Keratinocyte (primary cell): ENCODE results near the gene NLRP1.

Experiments
- EZH2 ChIP-seq: IDR thresholded peaks from one replicate; pipeline ENCODE4 v1.6.1; 2012; ENCODE audit warnings: inconsistent platforms, mild to moderate bottlenecking, low read length, moderate library complexity
- TF ChIP-seq, protein P1 (sequence below), 3 experiments: IDR thresholded peaks in 1 of 3; conservative IDR thresholded peaks in 1 of 3; optimal IDR thresholded peaks in 1 of 3; 2 replicates in 2 of 3; 3 replicates in 1 of 3; pipeline versions ENCODE3 to v1.5.1; 2011; ENCODE audit warnings: low read length in 3 of 3, mild to moderate bottlenecking in 3 of 3, moderate library complexity in 2 of 3, control low read depth in 1 of 3, inconsistent platforms in 1 of 3; ENCODE audit not compliant: insufficient read depth in 2 of 3; ENCODE audit errors: extremely low read depth in 1 of 3

DNA sequence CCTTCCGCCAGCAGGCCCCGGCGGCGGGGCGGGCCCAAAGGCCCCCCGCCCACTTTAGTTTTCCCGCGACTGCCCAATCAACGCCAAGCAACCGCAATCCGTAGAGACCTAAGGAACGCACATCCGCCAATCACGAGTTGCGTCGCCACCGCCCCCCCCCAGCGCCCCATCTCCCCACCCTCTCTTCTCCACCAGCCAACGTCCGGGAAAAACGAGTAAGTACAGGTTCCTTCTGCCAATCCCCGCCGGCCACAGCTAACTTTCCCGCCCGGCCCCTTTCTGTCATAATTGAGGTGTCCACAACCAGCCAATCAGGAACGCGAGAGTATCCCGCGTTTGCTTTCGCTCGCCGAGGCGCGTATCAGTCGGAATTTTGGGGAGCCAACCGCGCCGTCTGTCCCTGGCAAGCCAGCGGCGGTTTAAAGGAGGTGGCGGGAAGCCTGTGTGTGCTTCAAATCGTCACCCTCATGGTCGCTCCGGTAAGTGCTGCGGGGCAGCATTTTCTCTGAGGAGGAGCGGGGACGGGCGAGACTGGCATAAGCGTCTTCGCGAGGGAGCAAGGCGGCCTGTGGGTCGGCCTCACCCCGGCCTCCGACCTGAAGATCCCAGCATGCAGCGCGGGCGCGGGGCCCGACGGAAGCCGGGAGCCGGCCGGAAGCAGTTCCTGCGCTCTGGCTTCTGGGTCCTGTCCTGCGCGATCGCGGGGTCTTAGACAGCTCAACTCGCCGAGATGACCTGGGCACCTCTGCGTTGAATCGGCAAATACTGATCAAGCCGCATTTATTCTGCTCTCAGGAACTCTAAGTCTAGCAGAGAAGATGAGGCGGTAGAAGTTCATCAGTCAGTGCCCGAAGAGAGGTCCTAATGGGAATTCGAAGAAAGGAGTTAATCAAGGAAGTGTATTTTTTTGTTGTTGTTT, 97.8 kb downstream of the NLRP1 start, which contains the start of gene MIS12:
- TF ChIP-seq, protein P1, sequence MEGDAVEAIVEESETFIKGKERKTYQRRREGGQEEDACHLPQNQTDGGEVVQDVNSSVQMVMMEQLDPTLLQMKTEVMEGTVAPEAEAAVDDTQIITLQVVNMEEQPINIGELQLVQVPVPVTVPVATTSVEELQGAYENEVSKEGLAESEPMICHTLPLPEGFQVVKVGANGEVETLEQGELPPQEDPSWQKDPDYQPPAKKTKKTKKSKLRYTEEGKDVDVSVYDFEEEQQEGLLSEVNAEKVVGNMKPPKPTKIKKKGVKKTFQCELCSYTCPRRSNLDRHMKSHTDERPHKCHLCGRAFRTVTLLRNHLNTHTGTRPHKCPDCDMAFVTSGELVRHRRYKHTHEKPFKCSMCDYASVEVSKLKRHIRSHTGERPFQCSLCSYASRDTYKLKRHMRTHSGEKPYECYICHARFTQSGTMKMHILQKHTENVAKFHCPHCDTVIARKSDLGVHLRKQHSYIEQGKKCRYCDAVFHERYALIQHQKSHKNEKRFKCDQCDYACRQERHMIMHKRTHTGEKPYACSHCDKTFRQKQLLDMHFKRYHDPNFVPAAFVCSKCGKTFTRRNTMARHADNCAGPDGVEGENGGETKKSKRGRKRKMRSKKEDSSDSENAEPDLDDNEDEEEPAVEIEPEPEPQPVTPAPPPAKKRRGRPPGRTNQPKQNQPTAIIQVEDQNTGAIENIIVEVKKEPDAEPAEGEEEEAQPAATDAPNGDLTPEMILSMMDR (optimal IDR thresholded peaks at IDR 0.05 in 1 of 3, IDR thresholded peaks at IDR 0.05 in 1 of 3, conservative IDR thresholded peaks at IDR 0.05 in 1 of 3; ENCODE audit: extremely low read depth in 1 of 3, insufficient read depth in 2 of 3, low read length in 3 of 3), result no peak
- TF ChIP-seq EZH2, result no peak
